GM10248 (cell line): Measurements from ENCODE around the gene EIF3F.

ENCODE experiments used
- CTCF ChIA-PET: fragments of 300-600 bp; sonication (Branson Sonifier 250); formaldehyde crosslinking; extraction: SDS; loops from one replicate; lab custom pipeline; 2021; ENCODE audit warnings: antibody characterized with exemption; lab: Yijun Ruan, JAX
- POLR2A ChIA-PET: fragments of 350-650 bp; sonication (Branson Sonifier 250); formaldehyde crosslinking; extraction: SDS; loops from one replicate; lab custom pipeline; 2020; ENCODE audit warnings: antibody characterized with exemption; lab: Yijun Ruan, JAX
- DNase-seq: peaks from one replicate; pipeline ENCODE4 v3.0.0; 2012; ENCODE audit errors: extremely low spot score
- CTCF ChIP-seq: IDR thresholded peaks from 2 replicates; pipeline ENCODE4 v1.5.1; 2012; ENCODE audit warnings: mild to moderate bottlenecking, low read depth; ENCODE audit errors: extremely low read depth, missing control alignments, control extremely low read depth

Gene EIF3F

GRCh38 chr11:7986768-7987559 lies at the start of gene EIF3F:
Gene EIF3F (plus strand): TSS chr11:7987337. CDS start chr11:7987353, 16 bp downstream.
- ChIA-PET POLR2A (interaction anchor here (0.8 kb wide), 1 partner anchor 10 kb away, joined by 3 read pairs; no protein-coding TSS in a partner anchor), CTCF (interaction anchor here (0.6 to 4.3 kb wide), 34 partner anchors 9 to 889 kb away, joined by 3 to 72 read pairs (median 4); partner anchors contain the start of genes LMO1 and NLRP10)
- TF ChIP-seq CTCF = peak; percentile 87
- DNase-seq = peak; percentile 93

- ChIA-PET CTCF (no interaction called here), POLR2A (no interaction called here)
- no peak for DNase-seq
- no peak for TF ChIP-seq CTCF
Observed at GRCh38 chr11:7941146-7941545, 46.0 kb upstream of the EIF3F start.

GRCh38 chr11:7941608-7942007 lies 45.5 kb upstream of the EIF3F start, which contains the start of gene OR10A3:
Gene OR10A3 (minus strand): TSS chr11:7941708. CDS start chr11:7939520, 2,188 bp downstream.
- POLR2A ChIA-PET = no interaction called here
- no peak for TF ChIP-seq CTCF
- DNase-seq = no peak
- CTCF ChIA-PET = no interaction called here

- POLR2A ChIA-PET = no interaction called here
- no peak for DNase-seq
- TF ChIP-seq CTCF = no peak
- CTCF ChIA-PET = no interaction called here
Observed at GRCh38 chr11:7944123-7944522, 43.0 kb upstream of the EIF3F start.

GRCh38 chr11:7949934-7950333 lies 37.2 kb upstream of the EIF3F start:
- no peak for TF ChIP-seq CTCF
- ChIA-PET CTCF (no interaction called here), POLR2A (no interaction called here)
- DNase-seq = no peak

GRCh38 chr11:7955191-7955590 lies 31.9 kb upstream of the EIF3F start:
- no peak for TF ChIP-seq CTCF
- DNase-seq = no peak
- POLR2A ChIA-PET = no interaction called here
- CTCF ChIA-PET = interaction anchor here (1.5 kb wide), 1 partner anchor 32 kb away, joined by 3 read pairs; the partner anchor contains the start of gene EIF3F
